Stimulated activated CD4-positive, alpha-beta T cell treated with anti-CD3 and anti-CD28 coated beads, Interleukin-4, amount 100 ng/mL, for 48 hours (primary cell): ENCODE measurements around the gene RASSF4.
A peak's percentile ranks its signal among the peaks of the same experiment; 100 is the strongest.

Source experiments
- DNase-seq, 2 donors: peaks; one replicate each; pipeline ENCODE4 v3.0.0-alpha.2; 2020; ENCODE audit warnings: low read depth in 2 of 2

The RASSF4 gene

GRCh38 chr10:44990302-44990655 is 30.7 kb downstream of the RASSF4 start:
- no peak for DNase-seq

DNA sequence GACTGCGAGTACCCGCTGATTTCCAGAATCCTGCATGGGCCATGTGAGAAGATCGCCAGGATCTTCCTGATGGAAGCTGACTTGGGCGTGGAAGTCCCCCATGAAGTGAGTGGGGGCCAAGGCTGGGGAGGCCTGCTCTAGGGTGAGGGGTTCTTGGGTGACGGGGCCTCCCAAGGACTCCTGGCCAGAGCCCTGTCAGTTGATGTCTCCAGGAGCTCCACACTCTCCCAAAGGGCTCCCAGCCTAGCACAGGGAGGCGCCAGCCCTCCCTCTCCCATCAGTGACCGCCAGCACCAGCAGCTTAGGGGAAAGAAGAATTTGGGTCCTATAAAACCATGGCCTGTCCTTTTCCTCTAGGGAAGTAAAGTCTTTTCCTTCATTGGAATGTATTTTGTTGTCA is 31.4 kb downstream of the RASSF4 start:
- DNase-seq: no peak

DNA sequence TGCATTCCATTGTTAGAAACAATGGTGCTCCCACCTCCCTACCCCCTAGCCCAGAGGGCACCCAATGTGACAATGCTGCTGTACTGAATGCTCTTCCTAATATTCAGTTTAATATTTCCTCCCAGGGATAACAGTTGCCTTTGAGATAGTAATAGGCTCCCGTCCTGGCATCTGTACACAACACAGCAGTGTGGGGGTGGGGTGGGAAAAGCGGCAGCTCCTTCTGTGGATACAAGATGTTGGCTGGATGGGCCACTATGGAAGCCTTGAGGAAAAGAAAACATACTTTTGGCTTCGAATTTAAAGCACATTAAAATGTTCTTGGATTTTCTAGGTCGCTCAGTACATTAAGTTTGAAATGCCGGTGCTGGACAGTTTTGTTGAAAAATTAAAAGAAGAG is 32.0 kb downstream of the RASSF4 start:
- DNase-seq: no peak

DNA sequence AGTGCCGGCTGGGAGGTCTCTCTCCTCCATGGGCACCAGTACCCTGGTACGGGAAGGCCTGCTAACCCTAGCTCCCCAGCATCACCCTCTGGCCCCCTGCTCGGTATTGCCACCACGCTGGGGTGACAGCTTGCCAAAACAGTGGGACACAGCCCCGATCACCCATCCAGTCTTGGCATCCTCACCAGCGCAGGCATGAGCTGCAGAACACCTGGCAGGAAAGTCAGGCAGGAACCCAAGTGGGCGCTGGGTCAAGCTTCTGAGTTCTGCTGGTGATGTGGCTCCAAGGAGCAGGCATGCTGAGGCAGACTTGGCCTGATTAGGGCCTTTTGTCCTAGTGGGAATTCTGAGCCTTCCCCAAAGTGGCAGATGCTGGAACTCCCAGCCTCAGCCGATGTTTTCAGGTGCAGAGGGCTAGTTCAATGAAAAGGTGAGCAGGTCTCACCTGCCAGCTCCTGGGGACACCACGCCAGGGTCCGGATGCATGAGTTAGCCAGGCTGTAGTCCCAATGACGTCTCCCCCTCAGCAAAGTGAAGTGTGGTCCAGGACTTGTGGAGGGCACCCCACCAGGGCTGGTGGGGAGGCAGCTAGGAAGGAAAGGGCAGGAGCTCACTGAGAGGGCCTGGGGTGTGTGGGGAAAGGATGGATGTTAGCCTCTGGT is 32.6 kb downstream of the RASSF4 start:
- no peak for DNase-seq

- DNase-seq: no peak
These were observed 33.2 kb downstream of the RASSF4 start for GRCh38 chr10:44992732-44993225.

DNA sequence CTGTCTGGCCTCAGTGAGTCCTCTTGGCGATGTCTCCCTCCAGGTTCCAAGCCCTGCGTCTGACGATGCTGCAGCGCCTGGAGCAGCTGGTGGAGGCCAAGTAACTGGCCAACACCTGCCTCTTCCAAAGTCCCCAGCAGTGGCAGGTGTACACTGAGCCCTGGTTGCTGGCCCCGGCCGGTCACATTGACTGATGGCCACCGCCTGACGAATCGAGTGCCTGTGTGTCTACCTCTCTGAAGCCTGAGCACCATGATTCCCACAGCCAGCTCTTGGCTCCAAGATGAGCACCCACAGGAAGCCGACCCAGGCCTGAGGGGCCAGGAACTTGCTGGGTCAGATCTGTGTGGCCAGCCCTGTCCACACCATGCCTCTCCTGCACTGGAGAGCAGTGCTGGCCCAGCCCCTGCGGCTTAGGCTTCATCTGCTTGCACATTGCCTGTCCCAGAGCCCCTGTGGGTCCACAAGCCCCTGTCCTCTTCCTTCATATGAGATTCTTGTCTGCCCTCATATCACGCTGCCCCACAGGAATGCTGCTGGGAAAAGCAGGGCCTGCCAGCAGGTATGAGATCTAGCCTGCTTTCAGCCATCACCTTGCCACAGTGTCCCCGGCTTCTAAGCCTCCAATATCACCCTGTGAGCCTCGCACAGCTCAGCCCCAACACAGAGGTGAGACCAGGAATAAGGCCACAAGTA is 33.8 kb downstream of the RASSF4 start:
- no peak for DNase-seq

DNA sequence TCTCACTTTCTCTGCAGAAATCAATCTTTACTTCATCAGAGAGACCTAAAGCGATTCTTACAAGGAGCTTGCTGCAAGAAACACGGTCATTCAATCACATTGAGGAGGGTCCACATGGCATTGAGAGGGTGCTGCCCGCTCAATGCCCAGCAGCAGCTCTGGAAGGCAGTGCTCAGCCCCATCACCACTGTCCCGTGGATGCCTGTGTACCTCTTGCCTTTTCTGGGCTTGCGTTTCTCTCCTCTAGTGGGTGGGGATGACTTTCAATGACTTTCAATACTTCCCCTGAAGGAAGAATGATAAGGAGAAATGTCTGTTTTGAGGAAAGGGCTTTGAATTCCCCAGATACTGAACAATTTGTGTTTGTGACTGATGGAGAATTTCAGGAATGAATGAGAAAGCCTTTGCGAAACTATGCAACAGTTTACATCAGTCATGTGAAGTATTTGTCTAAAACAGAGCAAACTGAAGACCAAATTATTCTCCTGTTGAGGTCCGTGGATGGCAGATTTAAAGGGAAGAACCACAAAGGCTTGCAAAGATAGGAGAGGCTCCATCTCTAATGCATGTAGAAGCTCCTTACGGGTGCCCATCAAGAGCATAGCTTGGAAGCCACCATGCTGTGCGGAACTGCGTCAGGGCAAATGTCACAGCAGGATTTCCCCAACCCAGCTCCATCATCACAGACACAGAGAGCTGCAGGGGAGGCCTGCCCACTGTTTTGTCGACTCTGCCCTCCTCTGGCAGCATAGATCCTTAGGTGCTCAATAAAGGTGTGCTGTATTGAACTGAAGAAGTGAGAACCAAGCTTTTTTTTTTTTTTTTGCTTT is 34.5 kb downstream of the RASSF4 start:
- no peak for DNase-seq

DNA sequence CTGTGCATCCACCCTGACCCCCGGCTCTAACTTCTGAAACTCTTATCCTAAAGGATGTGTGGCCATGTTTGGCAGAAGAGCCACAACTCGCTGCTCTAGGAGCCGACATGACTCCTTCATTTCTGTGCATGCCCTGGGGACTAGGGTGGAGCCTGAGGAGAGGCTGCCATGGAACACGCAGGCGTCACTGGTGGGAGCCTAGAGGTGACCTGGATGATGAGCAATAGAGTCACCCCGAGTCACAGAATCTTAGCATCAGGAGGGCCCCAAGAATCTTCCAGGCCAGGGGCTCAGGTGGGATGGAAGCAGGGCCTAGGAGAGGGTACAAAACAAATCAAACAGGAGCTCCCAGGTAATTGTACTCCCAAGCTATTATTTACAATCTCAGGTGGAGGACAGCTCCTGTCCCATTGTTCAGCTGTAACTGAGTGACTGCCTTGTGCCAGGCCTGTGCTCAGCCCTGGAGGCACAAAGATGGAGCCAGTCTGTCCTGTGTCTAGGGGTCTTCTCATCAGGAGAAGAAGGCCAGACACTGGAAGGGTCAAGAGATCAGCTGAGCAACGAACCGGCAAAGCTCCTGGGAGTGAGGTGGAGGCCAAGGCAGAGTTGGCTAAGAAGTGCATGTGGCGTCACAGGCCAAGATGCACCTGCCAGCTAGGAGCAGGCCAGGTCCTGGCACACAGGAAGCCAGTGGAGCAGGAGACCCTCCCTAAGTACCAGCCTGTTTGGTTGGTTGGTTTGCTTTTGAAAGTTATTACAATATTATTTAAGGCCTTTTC is 35.3 kb downstream of the RASSF4 start:
- no peak for DNase-seq

DNA sequence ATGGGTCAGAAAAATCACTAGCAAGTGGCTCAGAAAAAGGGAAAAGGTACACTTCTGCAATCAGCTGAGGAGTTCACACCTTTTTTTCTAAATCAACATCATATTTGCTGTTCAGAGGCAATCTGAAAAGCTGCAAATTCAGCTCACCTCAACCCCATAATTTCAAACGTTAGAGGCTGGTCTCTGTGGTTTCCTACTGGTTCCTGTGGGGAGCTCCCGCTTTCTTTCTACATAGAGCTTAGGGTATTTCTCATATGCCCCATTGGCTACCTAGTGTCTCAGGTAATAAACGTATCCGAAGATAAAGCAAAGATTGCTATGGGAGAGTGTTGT is 35.9 kb downstream of the RASSF4 start:
- DNase-seq: no peak

- no peak for DNase-seq
These were observed 36.5 kb downstream of the RASSF4 start for GRCh38 chr10:44995914-44996669.

DNA sequence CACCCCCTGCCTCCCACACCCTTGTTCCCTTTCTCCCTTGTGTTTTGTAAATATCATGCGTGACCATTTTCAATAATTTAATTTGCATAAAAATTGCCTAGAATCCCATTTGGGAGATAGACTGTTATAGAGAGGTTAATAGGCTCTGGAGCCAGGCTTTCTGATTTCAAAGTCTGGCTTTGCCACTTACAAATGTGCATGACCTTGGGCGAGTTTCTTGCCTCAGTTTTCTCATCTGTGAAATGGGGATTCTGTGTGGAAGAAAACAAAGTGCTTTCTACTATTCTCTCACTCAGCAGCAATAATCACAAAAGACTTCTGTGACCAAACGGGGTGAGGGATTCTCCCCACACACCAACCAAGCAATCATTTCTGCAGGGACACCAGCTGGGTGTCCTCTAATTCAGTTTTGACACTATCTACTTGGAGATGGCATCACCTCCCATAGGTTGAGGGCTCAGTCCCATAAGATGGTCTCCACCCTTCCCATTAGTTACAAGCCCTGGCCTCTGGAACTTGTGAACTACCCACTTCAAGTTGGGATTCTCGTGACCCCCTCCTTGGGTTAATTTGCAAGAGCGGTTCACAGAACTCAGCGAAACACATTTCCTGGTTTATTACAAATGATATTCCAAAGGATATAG is 37.6 kb downstream of the RASSF4 start:
- DNase-seq: no peak

DNA sequence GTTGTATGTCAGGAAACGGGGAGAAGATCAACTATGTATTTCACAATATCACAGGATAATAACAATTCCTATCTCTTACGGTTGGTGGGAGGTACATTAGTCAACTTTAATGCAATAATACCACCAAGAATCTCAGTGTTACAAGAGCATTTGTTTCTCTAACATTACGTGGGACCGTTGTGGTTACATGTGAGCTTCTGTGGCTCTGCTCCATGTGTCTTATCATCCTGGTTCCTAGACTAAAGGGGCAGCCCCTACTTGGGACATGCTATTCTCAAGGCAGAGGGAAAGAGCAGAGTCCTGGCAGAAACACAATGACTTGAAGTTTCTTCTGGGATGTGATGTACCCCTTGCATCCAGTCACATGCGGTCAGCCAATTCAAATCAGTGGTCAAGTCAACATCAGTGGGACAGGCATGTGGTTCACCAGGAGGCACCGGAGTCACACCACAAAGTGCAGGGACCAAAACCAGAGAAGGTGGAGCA is 38.6 kb downstream of the RASSF4 start:
- no peak for DNase-seq

- no peak for DNase-seq
These were observed 40.6 kb downstream of the RASSF4 start for GRCh38 chr10:45000138-45000751.

GRCh38 chr10:45000752-45001380 is 41.3 kb downstream of the RASSF4 start, which contains the start of gene ZNF22:
ZNF22 (plus strand) TSS chr10:45000923; CDS start chr10:45003369, 2,446 bp downstream.
- peak; percentile 49 to 51 for DNase-seq

DNA sequence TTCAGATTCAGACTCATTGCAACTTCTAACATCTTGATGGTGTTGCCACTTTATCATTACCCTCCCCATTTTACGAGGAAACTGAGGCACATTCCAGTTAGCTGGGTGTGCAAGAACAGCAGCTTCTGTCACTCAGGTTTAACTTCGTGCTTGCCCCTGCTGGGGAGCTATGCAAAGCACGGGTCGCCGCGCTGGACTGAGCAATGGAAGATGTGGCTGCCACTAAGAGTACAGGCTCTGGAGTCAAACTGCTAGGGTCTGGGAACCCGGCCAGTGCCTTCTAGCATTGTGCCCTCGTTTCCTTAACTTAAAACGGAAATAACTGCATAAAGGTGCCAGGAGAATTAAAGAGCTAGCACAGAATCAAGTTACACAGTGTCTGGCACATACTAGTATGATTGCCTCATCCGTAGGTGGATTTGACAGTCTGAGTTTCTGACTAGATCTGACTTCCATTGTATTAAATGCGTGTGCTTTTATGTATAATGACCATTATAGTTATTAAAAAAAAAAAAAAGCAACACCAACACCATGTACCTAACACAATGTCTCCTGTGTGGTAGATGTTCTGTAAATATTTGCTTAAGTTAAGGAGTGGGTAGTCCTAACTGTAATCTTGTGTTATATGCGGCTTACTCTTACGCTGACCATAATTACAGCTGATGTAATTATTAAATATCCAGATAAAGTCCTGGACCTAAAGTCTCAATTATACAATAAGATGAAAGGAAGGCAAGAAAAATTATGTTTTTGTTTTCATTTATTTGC is 42.0 kb downstream of the RASSF4 start:
- DNase-seq: peak; percentile 34 to 37

GRCh38 chr10:45003432-45004000 is 43.9 kb downstream of the RASSF4 start:
- no peak for DNase-seq

DNA sequence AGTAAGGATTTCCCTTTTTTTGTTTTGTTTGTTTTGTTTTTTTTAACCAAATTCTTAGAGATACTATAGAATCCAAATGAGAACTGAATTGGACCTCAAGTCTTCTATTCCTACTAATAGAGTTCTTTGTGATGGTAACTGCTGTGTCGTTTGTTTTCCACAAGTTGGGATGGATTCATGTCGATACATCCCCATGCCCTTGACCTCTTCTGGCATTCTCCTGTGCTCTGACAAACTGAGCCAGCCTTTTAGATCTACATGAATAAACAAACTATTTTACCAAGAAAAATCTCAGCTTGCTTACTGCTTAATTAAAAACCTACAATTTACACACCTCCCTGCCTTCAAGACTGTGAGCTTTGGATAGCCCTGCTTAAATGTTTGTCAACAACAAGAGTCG is 45.1 kb downstream of the RASSF4 start:
- DNase-seq: no peak

GRCh38 chr10:45005284-45005683 is 45.7 kb downstream of the RASSF4 start:
- DNase-seq: no peak
